DMS 273 (cell line): ENCODE data around the gene SLC27A4.
"Not testable (repeated sequence)": the region's sequence is repeated elsewhere in the genome, so short reads cannot be mapped to it uniquely, and the experiment has no call there.

Experiments
- DNase-seq: peaks from one replicate; lab custom pipeline; 2025; ENCODE audit not compliant: unreplicated experiment; lab: John Stamatoyannopoulos, UW

The SLC27A4 gene

DNA sequence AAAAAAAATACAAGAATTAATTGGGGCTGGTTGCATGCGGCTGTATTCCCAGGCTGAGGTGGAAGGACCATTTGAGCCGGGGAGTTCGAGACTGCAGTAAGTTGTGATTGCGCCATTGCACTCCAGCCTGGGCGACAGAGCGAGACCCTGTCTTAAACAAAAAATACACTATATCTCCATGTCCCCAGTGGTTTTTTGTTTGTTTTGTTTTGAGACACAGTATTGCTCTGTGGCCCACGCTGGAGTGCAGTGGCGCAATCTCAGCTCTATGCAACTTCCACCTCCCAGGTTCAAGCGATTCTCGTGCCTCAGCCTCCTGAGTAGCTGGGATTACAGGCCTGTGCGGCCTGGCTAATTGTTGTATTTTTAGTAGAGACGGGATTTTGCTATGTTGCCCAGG lies 16.5 kb upstream of the SLC27A4 start:
- no peak for DNase-seq

DNA sequence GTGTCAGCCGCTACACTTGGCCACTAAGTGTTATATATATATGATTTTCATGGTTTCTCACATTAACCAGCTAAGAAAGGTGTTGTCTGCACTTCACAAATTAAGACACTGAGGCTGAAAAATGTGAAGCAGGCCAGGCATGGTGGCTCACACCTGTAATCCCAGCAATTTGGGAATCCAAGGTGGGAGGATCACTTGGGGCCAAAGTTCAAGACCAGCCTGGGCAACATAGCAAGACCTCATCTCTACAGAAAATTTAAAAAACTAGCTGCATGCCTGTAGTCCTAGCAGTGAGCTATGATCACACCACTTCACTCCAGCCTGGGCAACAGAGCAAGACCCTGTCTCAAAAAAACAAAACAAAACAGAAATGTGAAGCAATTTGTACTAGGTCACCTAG lies 15.9 kb upstream of the SLC27A4 start:
- DNase-seq, result no peak

DNA sequence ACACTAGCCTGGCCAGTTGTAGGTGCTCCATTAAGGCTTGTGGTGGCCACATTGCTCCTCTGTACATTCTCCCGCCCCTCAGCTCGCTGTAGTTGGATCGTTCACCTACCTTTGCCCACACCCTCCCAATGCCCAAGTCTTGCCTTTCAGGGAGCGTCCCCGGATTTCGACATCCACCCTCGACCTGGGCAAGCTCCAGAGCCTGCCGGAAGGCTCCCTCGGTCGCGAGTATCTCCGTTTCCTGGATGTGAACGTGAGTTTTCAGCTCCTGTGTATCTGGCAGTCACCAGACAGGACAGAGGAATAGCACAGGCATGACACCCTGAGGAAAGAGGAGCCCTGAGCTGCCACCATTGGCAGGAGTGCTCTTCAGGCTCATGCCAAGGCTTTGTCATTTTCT lies 14.7 kb upstream of the SLC27A4 start:
- DNase-seq, result no peak

DNA sequence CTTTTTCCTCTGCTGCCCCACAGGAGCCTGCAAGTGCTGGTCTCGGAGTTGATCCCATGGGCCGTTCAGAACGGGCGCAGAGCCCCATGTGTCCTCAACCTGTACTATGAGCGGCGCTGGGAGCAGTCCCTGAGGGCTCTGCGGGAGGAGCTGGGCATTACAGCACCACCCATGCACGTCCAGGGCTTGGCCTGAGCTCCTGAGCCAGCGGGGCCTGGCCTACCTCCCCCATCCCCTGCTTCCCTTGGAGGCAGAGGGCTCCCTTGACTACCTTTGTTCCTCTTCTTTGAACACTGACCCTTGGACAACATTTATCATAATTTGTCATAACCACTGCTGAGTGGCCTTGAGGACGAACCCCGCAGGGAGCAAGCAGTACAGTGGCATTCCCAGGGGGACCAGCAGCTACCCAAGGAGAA lies 6.9 kb upstream of the SLC27A4 start:
- no peak for DNase-seq

DNA sequence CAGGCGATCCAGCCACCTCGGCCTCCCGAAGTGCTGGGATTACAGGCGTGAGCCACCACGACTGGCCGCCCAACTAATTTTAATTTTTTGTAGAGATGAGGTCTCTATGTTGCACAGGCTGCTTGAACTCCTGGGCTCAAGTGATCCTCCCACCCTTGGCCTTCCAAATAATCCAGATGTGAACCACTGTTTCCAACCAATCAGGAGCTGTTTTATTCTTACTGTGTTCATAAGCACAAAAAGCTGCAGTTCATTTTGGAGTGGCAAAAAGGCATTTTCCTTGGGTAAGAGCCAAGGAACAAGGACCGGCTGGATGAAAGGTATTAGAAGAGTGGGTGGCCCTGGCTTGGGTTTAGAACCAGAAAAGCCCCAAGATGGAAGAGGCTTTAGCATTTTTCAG lies 5.2 kb upstream of the SLC27A4 start:
- DNase-seq, result no peak

DNA sequence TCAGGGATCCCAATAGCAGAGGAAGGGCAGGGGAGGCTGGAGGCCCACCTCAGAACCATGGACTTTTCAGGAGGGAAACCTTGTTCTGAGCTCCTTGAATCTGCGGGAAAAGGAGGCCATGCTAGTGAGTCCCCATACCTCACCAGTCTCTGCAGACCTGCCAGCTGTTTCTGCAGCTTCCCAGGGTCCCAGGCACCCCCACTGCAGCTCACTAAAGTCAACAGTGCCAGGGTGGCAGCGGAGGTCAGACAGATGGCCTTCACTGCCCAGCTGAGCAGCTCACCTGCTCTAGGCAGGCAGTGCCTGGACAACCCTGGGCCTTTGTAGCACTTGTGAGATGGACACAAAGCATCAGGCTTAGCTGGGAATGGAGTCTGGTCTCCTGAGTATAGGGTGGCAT lies 4.4 kb upstream of the SLC27A4 start:
- DNase-seq, result no peak

DNA sequence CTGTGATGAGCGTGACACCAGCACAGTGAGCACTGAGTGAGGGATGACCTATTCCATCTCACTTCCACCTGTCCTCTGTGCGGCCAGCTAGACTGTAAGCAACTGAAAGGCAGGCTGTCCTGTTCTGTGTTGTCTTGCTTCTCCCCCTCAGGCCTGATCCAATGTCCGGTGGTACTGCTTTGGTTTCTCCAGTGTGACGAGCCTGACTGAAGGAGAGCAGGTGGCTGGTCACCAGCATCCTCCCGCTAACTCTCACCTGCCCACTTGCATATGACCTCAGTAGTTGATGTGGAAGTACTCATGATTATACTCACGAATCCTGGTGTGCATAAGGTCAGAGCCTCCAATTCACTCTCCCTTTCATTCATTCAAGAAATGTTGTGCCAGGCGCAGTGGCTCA lies 2.4 kb upstream of the SLC27A4 start:
- DNase-seq, result no peak

DNA sequence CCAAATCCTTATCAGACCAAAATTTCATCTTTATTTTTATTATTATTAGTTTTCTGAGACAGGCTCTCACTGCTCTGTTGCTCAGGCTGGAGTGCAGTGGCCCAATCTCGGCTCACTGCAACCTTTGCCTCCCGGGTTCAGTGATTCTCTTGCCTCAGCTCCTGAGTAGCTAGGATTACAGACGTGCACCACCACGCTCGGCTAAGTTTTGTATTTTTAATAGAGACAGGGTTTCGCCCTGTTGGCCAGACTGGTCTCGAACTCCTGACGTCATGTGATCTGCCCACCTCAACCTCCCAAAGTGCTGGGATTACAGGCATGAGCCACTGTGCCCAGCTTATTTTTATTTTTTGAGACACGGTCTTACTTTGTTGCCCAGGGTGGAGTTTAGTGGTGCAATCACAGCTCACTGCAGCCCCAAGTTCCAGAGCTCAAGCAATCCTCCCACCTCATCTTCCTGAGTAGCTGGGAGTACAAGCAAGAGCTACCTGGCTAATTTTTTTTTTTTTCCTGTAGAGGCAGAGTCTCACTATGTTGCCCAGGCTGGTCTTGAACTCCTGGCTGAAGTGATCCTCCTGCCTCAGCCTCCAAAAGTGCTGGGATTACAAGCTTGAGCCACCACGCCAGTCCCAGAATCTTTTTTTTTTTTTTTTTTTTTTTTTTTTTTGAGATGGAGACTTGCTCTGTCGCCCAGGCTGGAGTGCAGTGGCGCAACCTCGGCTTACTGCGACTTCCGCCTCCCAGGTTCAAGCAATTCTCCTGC lies 1.3 kb upstream of the SLC27A4 start:
- DNase-seq, result not testable (repeated sequence)

DNA sequence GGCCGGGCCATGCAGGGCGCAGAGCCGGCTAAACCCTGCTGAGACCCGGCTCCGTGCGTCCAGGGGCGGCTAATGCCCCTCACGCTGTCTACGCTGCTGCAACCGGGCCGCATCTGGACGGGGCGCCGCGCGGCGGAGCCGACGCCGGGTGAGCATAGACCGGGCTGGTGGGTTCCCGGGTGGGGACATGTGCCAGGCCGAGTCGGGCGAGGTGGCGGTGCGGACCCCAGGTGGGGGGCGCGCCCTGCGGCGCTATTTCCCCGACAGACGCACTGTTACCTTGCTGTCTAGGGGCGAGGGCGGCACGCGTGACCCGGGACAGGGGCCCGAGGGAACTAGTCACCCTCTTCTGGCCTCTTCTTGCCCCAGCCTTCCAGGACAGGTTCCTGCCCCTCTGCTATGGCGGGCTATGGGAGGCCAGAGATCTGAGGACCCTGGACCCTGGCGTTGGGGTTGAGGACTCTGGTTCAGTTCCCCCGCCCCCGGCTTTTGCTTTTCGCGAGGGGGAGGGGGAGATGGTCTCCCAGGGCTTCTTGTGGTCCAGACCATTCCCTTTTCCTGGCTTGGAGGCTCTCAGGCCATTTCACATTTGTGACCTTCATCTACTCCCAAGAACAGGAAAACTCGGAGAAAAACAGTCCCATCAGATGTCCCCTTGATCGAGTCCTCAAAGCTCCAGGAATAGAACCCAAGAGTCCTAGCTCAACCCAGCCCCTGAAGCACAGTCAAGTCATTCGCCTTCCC lies 536 bp downstream of the SLC27A4 start:
- peak; percentile 59 for DNase-seq

DNA sequence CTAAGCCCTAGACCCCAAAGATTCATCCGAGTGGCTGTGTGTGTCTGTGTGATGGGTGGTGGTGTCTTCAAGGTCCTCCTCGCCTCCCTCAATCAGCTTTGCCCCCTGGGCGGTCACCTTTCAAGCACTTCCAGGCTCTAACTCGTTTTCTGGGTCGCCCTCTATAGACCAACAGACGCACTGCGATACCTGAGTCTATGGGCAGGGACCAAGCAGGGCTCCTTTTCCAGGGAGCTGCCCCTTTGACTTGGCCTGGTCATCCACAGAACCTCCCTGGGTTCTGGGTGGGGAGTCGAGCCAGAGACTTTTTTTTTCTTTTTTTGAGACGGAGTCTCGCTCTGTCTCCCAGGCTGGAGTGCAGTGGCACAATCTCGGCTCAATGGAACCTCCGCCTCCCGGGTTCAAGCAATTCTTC lies 1.1 kb downstream of the SLC27A4 start:
- DNase-seq, result peak; percentile 83

DNA sequence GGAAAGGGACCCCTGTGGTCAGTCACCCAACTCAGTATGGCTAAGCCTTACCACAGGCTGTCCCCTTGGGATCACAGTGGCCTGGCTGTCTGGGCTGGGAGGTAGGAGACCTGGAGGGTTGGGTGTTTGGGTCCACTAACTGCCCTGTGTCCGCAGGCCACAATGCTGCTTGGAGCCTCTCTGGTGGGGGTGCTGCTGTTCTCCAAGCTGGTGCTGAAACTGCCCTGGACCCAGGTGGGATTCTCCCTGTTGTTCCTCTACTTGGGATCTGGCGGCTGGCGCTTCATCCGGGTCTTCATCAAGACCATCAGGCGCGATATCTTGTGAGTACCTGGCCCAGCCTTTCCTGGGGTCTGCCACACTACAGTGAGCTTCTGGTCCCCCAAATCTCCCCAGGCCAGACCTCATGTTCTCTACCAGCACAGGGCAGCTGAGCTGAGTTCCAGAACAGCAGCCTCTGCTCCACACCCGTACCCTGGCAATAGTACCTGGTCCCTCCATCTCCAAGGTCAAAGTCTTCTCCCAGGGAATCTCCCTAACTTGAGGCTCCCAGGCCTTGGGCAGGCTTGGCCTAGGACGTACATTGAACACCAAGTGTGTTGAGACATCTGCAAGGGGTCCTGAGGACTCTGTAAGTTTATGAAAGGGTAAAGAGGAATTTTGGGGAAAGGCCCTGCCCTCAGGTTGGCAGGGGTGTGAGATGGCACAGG lies 2.8 kb downstream of the SLC27A4 start:
- no peak for DNase-seq

DNA sequence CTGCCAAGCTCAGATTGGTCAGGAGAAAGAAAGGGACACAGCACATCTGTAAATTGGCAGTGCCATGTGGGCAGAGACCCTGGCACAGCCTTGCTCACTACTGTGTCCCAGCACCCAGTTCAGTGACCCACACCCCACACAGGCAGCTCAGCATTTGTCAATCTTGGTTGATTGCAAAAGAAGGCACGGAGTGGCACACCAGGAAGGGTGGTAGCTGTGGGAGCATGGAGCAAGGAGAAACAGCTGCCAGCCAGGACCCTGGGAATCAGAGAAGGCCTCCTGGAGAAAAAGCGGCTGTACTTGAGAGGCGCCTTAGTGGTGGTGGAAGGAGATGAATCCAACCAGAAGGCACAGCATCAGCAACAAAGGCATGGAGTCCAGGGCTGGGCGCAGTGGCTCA lies 3.5 kb downstream of the SLC27A4 start:
- no peak for DNase-seq

DNA sequence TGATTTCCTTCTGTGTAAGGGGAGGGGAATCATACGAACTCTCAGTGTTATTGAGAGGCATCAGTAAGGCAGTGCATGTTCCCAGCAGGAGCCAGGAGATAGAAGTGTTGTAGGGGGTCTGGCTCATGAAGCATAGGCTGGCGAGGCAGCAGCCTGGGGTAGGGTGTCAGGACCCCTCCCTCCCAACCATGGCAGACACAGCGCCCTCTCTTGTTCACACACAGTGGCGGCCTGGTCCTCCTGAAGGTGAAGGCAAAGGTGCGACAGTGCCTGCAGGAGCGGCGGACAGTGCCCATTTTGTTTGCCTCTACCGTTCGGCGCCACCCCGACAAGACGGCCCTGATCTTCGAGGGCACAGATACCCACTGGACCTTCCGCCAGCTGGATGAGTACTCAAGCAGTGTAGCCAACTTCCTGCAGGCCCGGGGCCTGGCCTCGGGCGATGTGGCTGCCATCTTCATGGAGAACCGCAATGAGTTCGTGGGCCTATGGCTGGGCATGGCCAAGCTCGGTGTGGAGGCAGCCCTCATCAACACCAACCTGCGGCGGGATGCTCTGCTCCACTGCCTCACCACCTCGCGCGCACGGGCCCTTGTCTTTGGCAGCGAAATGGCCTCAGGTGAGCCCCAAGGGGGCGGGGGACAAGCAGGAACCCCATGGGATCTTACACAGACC lies 4.7 kb downstream of the SLC27A4 start:
- no peak for DNase-seq

DNA sequence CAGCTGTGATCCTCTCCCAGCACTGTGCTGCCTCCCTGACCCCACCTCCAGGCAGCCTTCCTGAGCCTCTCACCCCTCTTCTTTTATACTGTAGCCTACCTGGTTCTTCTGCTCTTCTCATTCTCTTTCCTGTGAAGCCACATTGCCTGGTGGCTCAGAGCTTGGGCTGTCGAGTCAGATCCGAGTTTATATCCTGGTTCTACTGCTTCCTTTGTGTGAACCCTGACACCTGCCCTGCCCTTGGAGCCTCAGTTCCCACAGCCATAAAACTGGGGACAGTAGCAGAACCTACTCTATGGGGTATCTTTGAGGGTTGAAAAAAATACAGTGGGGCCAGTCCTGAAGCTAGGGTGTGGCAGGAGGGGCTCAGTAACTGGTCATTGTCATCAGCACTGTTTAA lies 8.8 kb downstream of the SLC27A4 start:
- no peak for DNase-seq

DNA sequence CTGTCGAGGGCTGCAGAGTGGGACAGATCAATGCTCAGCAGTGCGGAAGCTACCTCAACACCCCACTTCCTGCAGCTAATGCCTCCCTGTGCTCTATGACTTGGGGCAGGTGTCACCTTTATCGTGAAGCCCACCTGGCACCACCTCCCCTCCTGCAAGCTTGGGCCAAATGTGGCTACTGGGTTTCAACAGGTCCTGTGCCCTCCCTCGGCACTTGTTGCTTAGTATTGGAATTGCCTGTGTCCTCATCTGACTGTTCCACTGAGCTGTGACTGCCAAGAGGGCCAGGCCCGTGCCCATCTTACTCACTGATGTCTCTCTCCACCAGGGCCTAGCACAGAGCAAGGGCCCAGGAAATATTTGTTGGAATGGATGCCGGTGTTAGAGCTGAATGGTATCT lies 9.4 kb downstream of the SLC27A4 start:
- no peak for DNase-seq

DNA sequence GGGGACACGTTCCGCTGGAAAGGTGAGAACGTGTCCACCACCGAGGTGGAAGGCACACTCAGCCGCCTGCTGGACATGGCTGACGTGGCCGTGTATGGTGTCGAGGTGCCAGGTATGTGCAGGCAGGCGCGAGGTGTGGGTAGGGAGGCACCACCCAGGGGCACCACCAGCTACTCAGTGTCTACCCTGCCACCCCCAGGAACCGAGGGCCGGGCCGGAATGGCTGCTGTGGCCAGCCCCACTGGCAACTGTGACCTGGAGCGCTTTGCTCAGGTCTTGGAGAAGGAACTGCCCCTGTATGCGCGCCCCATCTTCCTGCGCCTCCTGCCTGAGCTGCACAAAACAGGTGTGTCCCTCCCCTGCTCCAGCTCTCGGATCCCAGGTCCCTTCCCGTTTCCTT lies 15.1 kb downstream of the SLC27A4 start:
- DNase-seq, result no peak

DNA sequence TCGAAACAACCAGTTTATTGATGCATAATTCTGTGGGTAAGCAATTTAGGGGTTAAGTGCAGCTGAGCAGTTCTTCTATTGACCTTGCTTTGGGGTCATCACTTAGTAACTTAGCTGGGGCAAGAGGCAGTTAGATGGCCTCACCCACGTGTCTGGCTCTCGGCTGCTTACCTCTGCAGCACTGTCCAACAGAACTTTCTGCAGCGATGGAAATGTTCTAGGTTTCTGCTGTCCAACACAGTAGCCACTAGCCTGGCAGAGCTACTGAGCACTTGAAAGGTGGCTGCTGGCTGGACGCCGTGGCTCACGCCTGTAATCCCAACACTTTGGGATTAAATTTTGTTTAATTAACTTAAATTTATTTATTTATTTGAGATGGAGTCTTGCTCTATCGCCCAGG lies 17.8 kb downstream of the SLC27A4 start:
- no peak for DNase-seq

DNA sequence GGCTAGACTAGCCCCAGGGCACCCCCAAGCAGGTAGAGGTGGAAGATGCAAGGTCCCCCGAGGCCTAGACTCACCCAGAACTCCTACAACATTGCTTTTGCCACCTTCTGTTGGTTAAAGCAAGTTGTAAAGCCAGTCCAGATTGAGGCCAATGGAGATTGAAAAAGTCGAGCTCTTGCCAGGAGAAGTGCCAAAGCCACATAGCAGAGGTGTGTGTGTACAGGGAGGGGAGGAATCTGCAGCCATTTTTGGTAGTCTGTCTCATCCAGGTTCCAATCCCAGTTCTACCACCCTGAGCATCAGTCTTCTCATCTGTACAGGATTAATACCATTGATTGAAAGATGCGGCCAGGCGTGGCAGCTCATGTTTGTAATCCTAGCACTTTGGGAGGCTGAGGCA lies 18.5 kb downstream of the SLC27A4 start:
- DNase-seq, result no peak

DNA sequence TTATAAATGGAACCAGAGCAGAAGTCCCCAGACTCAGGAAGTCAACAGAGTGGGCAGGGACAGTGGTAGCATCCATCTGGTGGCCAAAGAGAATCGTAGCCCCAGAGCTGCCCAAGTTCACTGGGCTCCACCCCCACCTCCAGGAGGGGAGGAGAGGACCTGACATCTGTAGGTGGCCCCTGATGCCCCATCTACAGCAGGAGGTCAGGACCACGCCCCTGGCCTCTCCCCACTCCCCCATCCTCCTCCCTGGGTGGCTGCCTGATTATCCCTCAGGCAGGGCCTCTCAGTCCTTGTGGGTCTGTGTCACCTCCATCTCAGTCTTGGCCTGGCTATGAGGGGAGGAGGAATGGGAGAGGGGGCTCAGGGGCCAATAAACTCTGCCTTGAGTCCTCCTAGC lies 20.5 kb downstream of the SLC27A4 start:
- DNase-seq, result no peak

DNA sequence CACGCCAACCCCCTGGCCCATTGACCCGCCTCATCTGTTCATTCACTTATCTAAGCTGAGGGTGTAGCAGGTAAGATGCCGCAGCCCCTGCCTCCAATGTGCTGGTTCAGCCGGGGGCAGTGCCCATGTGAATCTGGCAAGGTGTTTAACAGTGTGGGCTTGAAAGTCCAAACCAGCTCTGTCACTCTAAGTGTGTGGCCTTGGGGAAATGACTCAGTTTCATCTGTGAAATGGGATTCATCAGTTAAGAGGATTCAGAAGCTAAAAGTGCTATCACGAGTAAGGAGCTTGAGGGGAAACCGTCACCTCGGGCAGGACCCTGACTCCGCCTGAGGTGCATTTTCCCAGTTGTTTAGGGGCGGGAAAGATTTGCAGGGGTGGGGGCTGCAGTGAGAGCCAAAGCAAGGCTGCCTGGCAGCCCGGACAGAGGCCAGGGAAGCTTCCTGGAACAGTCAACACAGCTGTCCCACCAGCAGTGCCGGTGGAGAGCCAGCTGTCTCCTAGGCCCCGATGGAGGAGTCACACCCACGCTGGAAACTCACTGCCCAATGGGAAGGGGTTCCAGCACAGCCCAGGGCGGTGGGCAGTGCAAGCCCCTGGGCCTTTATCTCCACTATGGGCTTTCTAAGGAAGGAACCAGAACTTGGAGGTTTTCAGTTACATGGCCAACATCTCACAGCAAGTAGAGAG lies 21.1 kb downstream of the SLC27A4 start:
- DNase-seq, result peak; percentile 89
